Activated CD4-positive, alpha-beta T cell treated with anti-CD3 and anti-CD28 coated beads, Interleukin-2, Interleukin-6, amounts not matched to agents 100 ng/mL and 50 ng/mL, durations not matched to agents 16 hours and 8 hours (primary cell): ENCODE measurements around the gene HMCN1.
"Not testable (repeated sequence)": the region's sequence is repeated elsewhere in the genome, so short reads cannot be mapped to it uniquely, and the experiment has no call there.

Experiments used
- DNase-seq: peaks from one replicate; pipeline ENCODE4 v3.0.0-alpha.2; 2020

HMCN1 gene

DNA sequence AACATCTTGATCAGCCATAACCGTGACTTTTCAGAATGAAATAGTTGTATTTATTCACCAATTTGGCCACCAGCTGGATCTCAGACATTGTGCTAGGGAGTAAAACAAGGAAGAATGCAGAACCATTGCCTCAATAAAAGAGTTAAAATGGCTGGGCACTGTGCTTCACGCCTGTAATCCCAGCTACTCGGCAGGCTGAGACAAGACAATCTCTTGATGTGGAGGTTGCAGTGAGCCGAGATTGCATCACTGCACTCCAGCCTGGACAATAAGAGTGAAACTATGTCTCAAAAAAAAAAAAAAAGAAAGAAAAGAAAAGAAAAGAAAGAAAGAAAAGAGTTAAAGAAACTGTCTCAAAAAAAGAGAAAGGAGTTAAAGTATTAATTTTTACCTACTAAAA lies 441.4 kb downstream of the HMCN1 start:
- no peak for DNase-seq

DNA sequence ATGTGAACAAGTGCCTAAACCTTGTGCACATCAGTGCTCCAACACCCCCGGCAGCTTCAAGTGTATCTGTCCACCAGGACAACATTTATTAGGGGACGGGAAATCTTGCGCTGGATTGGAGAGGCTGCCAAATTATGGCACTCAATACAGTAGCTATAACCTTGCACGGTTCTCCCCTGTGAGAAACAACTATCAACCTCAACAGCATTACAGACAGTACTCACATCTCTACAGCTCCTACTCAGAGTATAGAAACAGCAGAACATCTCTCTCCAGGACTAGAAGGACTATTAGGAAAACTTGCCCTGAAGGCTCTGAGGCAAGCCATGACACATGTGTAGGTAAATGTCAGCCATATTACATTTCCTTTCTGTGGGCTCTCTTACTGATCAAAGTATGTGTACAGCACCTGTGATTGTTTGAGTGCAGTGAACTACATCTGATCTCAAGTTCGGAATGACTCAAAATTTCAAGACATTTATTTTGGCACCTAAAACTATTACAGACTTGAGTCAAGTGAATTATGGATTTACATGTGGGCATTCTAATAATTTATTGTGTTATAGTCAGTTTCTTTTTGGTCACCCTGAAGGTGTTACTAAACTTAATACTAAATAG lies 444.3 kb downstream of the HMCN1 start:
- DNase-seq = no peak

DNA sequence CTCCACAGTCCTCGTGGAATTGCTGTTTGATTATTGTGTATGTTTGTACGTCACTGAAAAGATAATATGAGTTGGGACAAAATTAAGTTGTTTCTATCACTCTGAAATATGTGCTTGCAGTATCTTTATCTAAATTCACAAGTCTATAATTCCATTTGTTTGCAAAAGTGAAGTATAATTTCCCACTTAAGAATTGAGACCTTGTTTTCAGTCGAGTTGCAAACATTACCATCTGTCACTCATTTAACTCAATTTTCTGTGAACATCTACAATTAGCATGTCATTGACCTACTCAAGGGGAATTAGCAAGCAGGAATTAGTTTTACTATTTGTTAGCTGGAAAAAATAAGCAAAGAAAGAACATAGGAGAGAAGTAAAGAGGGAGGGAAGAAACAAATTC lies 445.0 kb downstream of the HMCN1 start:
- DNase-seq = no peak

DNA sequence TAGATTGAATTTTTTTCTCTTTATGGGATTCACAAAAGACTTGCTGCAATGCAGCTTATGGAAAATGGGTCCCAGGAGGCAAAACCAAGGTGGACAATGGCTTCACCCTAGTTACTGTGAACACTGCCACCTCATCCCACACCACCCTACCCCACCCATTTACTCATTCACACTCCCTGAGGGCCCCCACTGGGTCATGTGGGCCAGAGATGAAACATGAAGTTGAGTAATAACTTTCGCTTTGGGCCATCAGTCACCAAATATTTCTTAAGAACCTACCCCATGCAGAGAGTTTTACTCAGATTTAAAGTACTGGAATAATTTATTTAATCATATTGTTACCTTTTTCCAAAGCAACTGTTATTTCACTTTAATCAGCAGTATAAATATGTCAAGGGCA lies 449.0 kb downstream of the HMCN1 start:
- peak; percentile 64 for DNase-seq

- peak; percentile 13 for DNase-seq
Observed at GRCh38 chr1:186183970-186184628, 449.9 kb downstream of the HMCN1 start.

- not testable (repeated sequence) for DNase-seq
Observed at GRCh38 chr1:186186251-186186650, 452.1 kb downstream of the HMCN1 start.

DNA sequence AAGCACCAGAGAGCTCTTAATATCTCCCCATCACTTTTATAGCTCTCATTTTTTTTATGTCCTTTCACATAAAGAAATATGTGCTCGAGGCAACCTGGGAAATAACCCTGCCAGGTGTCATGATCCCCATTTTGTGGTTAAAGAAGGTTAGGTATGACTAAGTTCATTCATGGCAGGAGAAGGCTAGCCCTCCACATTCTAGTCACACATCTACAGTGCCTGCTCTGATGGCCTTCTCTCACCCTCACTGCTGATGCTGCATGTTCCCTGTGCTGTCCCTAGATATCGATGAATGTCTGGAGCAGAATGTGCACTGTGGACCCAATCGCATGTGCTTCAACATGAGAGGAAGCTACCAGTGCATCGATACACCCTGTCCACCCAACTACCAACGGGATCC lies 453.4 kb downstream of the HMCN1 start:
- peak; percentile 36 for DNase-seq

- DNase-seq = peak; percentile 36
Observed at GRCh38 chr1:186188004-186188539, 453.9 kb downstream of the HMCN1 start.

DNA sequence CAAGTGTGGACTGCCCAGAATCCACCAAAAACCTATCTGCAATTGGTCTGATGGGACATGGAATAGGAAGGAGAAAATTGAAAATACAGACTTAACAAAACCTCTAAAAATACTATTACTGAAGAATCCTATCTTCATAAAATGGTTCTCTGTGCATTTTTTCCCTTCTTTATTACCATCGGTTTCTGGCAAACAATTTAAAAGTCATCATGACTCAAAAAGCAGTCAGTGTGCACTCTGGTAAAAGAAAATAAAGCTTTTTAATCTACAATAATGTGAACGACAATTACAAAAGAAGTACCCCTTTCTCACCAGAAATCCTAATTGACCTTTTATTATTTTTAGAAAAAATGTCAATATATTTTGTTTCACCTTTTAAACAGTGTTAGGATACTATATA lies 454.5 kb downstream of the HMCN1 start:
- DNase-seq = no peak

GRCh38 chr1:186189156-186189555 lies 455.0 kb downstream of the HMCN1 start:
- DNase-seq = no peak

GRCh38 chr1:186191511-186191910 lies 457.3 kb downstream of the HMCN1 start:
- DNase-seq = no peak

DNA sequence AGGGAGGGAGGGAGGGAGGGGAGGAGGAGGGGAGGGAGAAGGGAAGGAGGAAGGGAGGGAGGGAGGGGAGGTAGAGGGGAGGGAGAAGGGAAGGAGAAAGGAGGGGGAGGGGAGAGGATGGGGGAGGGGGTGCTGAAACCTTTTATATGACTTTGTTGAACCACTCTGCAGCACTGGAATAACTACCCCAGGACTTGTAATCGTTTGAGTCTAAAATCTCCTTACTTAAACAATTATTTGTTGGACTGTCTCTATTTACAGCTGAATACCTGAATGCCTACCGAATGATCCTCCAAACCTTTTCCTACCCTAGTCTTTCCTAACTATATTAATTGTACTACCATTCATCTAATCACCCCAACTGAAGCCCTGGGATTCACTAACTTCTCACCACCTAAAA lies 459.0 kb downstream of the HMCN1 start:
- no peak for DNase-seq

GRCh38 chr1:186194107-186194756 lies 460.0 kb downstream of the HMCN1 start:
- peak; percentile 12 for DNase-seq

DNA sequence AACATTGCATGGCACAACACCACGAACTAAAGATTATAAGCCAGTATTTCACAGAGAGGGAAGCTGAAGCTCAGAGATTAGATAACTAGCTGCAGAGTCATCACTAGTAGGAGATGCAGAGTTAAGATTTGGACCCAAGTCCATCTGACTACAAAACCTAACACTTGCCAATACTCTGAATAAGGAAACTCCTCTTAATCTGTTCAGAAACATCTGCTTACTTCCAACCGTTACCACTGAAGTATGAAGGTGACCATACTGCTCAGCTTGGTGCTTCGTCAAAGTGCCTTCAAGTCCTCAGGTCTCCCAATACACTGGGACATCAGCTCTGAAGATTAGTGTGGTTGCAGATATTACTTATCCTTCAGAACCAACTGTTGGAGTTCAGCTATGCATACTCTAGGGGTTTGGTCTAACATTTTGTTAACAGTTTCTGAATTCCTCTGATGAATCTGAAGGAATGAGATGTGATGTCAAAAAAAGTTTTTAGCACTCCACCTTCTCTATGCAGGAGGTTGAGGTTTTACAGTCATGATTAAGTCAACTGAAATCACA lies 461.3 kb downstream of the HMCN1 start:
- no peak for DNase-seq

GRCh38 chr1:186202271-186202764 lies 468.1 kb downstream of the HMCN1 start:
- DNase-seq = no peak

GRCh38 chr1:186202776-186203175 lies 468.6 kb downstream of the HMCN1 start:
- DNase-seq = no peak

DNA sequence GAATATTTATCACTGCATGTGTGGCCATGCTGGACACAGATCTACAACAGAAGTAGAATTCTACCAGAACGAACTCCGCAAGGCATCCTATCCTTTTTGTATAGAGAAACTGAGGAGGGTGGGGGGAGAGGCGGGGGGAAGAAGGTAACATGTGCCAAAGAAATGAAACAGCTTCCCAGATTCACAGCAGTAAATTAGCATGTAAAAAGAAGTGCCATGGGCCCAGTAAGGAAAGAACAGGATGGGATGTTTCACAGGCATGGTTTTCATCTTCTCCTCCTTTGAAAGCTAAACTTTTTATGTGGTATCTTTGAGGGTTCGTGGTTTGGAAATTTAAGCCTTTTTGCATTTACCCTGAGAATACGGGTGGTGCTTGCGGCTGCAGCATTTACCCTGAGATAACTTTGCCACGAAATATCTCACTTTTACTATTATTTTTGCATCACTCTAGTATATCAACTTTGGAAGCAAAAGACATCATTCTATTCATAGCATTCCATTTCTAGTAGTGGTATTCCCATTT lies 471.9 kb downstream of the HMCN1 start:
- no peak for DNase-seq

GRCh38 chr1:186207391-186208085 lies 473.3 kb downstream of the HMCN1 start:
- no peak for DNase-seq

DNA sequence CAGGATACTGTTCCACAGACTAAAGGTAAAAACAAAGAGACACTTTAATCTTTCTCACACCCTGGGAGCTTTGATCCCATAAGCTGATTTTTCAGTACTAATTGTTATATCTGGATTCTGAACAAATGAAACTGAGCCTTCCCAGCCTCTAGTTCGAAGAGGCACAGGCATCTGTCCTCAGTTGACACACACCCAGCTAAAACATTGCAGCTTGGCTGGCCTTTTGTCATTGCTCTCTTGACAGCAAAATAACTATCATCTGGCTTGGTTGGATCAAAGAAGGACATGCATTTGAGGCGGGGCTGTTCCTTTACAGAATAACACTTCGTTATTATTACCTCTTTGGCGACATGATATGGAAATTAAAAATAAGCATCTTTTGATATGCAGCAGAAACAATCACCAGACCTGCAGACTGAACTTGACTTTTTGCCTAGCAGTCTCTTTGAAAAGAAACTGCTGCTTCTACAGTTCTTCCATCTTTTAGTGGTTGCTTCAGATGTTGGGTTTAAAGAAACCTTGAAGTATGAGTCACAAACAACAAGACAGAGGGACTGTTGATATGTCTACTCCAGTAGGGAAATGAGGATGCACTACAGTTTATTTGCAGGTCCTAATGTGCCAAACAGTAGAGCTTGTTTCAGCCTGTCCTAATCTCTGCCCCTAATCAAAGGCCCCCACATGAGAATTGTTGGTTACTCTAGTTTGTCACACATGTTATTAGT lies 474.4 kb downstream of the HMCN1 start:
- DNase-seq = no peak

- DNase-seq = no peak
Observed at GRCh38 chr1:186210258-186210657, 476.1 kb downstream of the HMCN1 start.

GRCh38 chr1:186211583-186211982 lies 477.4 kb downstream of the HMCN1 start:
- DNase-seq = not testable (repeated sequence)
